ENCODE data around the gene TFE3.

GRCh38 chrX:49000636-49001035 lies 42.5 kb downstream of the TFE3 start:
- TF ChIP-seq TSHZ2 (CRISPR knock-in tag; IDR thresholded peaks at IDR 0.05): no peak
- no peak for TF ChIP-seq BACH2 (CRISPR knock-in tag; IDR thresholded peaks at IDR 0.05; ENCODE audit: borderline replicate concordance)
- no peak for TF ChIP-seq PATZ1 (CRISPR knock-in tag; IDR thresholded peaks at IDR 0.05; ENCODE audit: borderline replicate concordance)
- no peak for TF ChIP-seq CSRNP3 (CRISPR knock-in tag; IDR thresholded peaks at IDR 0.05)
- TF ChIP-seq ZNF565 (CRISPR knock-in tag; conservative IDR thresholded peaks at IDR 0.05; ENCODE audit: low read depth): no peak
- TF ChIP-seq SNAI2 (CRISPR knock-in tag; IDR thresholded peaks at IDR 0.05): no peak
- TF ChIP-seq ZFP30 (CRISPR knock-in tag; IDR thresholded peaks at IDR 0.05): no peak
- TF ChIP-seq ZFP3 (CRISPR knock-in tag; IDR thresholded peaks at IDR 0.05): no peak
- TF ChIP-seq TOX (CRISPR knock-in tag; IDR thresholded peaks at IDR 0.05; ENCODE audit: borderline replicate concordance): no peak

All from SK-N-SH treated with all-trans-retinoic acid at 6 μM for 48 hours (cell line).